Transverse colon (tissue), 3 donors: ENCODE data around the gene VTI1A.

ENCODE experiments used
- POLR2A ChIP-seq: fragments of 450-650 bp; IDR thresholded peaks from one replicate; pipeline ENCODE4 v1.6.1; 2016; ENCODE audit warnings: antibody characterized with exemption, mild to moderate bottlenecking, moderate library complexity
- TF ChIP-seq, protein P1 (sequence below), 5 experiments: fragments of 200-600 bp in 3 of 5; fragments of 450-650 bp in 2 of 5; sonication (generic) in 3 of 5; IDR thresholded peaks; 1 replicate in 2 of 5; 2 replicates in 3 of 5; pipeline ENCODE4 v1.5.1; 2016 to 2017; ENCODE audit warnings: antibody characterized with exemption in 5 of 5, inconsistent platforms in 3 of 5, mild to moderate bottlenecking in 2 of 5, moderate library complexity in 1 of 5

DNA sequence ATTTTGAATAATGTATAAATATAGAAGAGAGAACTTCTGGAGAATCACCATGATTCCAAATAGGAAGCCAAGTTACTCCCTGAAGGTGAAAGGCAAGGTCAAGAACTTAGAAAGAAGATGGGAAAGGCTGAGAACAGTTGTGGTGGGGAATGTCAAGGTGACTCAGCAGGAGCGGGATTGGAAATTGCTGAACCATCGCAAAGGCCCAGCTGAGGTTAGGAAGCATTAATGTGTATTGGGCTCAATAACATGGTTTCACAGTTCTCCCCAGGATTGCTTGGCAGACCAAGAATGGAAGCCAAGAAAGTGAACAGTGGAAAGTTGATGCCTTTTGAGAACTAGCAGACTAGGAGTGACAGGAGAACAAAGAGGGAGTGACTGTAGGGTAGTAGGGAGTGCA, 133.3 kb downstream of the VTI1A start:
- TF ChIP-seq, protein P1, sequence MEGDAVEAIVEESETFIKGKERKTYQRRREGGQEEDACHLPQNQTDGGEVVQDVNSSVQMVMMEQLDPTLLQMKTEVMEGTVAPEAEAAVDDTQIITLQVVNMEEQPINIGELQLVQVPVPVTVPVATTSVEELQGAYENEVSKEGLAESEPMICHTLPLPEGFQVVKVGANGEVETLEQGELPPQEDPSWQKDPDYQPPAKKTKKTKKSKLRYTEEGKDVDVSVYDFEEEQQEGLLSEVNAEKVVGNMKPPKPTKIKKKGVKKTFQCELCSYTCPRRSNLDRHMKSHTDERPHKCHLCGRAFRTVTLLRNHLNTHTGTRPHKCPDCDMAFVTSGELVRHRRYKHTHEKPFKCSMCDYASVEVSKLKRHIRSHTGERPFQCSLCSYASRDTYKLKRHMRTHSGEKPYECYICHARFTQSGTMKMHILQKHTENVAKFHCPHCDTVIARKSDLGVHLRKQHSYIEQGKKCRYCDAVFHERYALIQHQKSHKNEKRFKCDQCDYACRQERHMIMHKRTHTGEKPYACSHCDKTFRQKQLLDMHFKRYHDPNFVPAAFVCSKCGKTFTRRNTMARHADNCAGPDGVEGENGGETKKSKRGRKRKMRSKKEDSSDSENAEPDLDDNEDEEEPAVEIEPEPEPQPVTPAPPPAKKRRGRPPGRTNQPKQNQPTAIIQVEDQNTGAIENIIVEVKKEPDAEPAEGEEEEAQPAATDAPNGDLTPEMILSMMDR (IDR thresholded peaks at IDR 0.05): no peak
- no peak for TF ChIP-seq POLR2A
